GM23338 (cell line): ENCODE data around the gene NAPA. TPM values are rescaled to one million over a fixed set of nuclear protein-coding genes. Genes with fewer than 3 reads are reported as not detected.

ENCODE experiments used
- ATAC-seq: fragments of 200-7000 bp; cut with Tn5 transposase; 3 replicates; pipeline ENCODE4 v1.9.1; 2020
- DNase-seq: peaks from one replicate; pipeline ENCODE4 v3.0.0-alpha.2; 2015; ENCODE audit warnings: low spot score
- H2AFZ ChIP-seq: fragments of 200-600 bp; sonication (generic); 2 replicates; pipeline ENCODE4 v1.8.0; 2016; ENCODE audit warnings: antibody characterized with exemption, mild to moderate bottlenecking, moderate library complexity
- H3F3A ChIP-seq: fragments of 200-600 bp; sonication (generic); replicated peaks from 2 replicates; pipeline ENCODE4 v1.8.0; 2017; ENCODE audit warnings: antibody characterized with exemption, mixed run types, low read depth
- H3K27ac ChIP-seq: fragments of 200-600 bp; sonication (generic); 2 replicates; pipeline ENCODE4 v1.6.1; 2016; ENCODE audit warnings: low read depth
- H3K27me3 ChIP-seq: fragments of 200-600 bp; sonication (generic); 2 replicates; pipeline ENCODE4 v1.8.0; 2016; ENCODE audit warnings: mild to moderate bottlenecking, mixed run types, moderate library complexity; ENCODE audit not compliant: insufficient read depth
- H3K36me3 ChIP-seq: fragments of 200-600 bp; sonication (generic); 2 replicates; pipeline ENCODE4 v1.8.0; 2016; ENCODE audit warnings: mild to moderate bottlenecking; ENCODE audit not compliant: insufficient read depth
- H3K4me1 ChIP-seq: fragments of 200-600 bp; sonication (generic); 2 replicates; pipeline ENCODE4 v1.8.0; 2016; ENCODE audit warnings: mild to moderate bottlenecking, moderate library complexity; ENCODE audit not compliant: insufficient read depth
- H3K4me2 ChIP-seq: fragments of 200-600 bp; sonication (generic); 2 replicates; pipeline ENCODE4 v1.7.1; 2017; ENCODE audit warnings: mixed run types
- H3K4me3 ChIP-seq: fragments of 200-600 bp; sonication (generic); 2 replicates; pipeline ENCODE4 v1.6.1; 2016; ENCODE audit warnings: mixed run types
- H3K79me2 ChIP-seq: fragments of 200-600 bp; sonication (generic); replicated peaks from 2 replicates; pipeline ENCODE4 v1.8.0; 2017; ENCODE audit warnings: mild to moderate bottlenecking; ENCODE audit not compliant: insufficient read depth
- H3K9me2 ChIP-seq: fragments of 200-600 bp; sonication (generic); 2 replicates; pipeline ENCODE4 v1.8.0; 2017; ENCODE audit not compliant: insufficient read depth
- H4K20me1 ChIP-seq: fragments of 200-600 bp; sonication (generic); replicated peaks from 2 replicates; pipeline ENCODE4 v1.8.0; 2017; ENCODE audit warnings: mild to moderate bottlenecking; ENCODE audit not compliant: insufficient read depth
- H3K27ac Mint-ChIP-seq: 2 replicates; pipeline ENCODE4 v1.8.0; 2020; ENCODE audit warnings: inconsistent platforms, mild to moderate bottlenecking, moderate library complexity, mixed read lengths
- H3K27me3 Mint-ChIP-seq: 3 replicates; pipeline ENCODE4 v1.8.0; 2022; ENCODE audit warnings: low read depth, mild to moderate bottlenecking, moderate library complexity, mixed read lengths, inconsistent platforms; ENCODE audit not compliant: insufficient read depth, poor library complexity
- H3K36me3 Mint-ChIP-seq: 3 replicates; pipeline ENCODE4 v1.8.0; 2021; ENCODE audit warnings: low read depth, mild to moderate bottlenecking, inconsistent platforms, moderate library complexity, mixed read lengths
- H3K4me1 Mint-ChIP-seq: 3 replicates; pipeline ENCODE4 v1.8.0; 2020; ENCODE audit warnings: mild to moderate bottlenecking, inconsistent platforms, mixed read lengths
- H3K4me3 Mint-ChIP-seq: 3 replicates; pipeline ENCODE4 v1.8.0; 2021; ENCODE audit warnings: moderate library complexity, mild to moderate bottlenecking, inconsistent platforms, mixed read lengths
- H3K9me3 Mint-ChIP-seq: 3 replicates; pipeline ENCODE4 v1.8.0; 2020; ENCODE audit warnings: moderate library complexity, mild to moderate bottlenecking, inconsistent platforms, mixed read lengths
- CREB1 ChIP-seq: fragments of 250-450 bp; sonication (Bioruptor Pico); IDR thresholded peaks from 2 replicates; pipeline ENCODE4 v1.5.0; 2020; ENCODE audit warnings: low read depth, mild to moderate bottlenecking, moderate library complexity
- CTCF ChIP-seq, 2 experiments: fragments of 200-600 bp in 1 of 2; sonication (generic) in 1 of 2; conservative IDR thresholded peaks; 2 replicates each; pipeline versions ENCODE4 v1.5.1 to v1.6.1; 2016 to 2017; ENCODE audit warnings: antibody characterized with exemption in 2 of 2, low read depth in 2 of 2, mild to moderate bottlenecking in 2 of 2, moderate library complexity in 1 of 2
- ETS1 ChIP-seq: IDR thresholded peaks from 2 replicates; pipeline ENCODE4 v1.6.1; 2016; ENCODE audit warnings: antibody characterized with exemption
- EZH2 ChIP-seq: fragments of 200-600 bp; sonication (generic); IDR thresholded peaks from one replicate; pipeline ENCODE4 v1.8.0; 2017; ENCODE audit warnings: antibody characterized with exemption, mild to moderate bottlenecking, low read depth; ENCODE audit not compliant: unreplicated experiment
- EZH2phosphoT487 ChIP-seq: fragments of 200-600 bp; sonication (generic); IDR thresholded peaks from one replicate; pipeline ENCODE4 v1.8.1; 2018; ENCODE audit warnings: antibody characterized with exemption; ENCODE audit not compliant: unreplicated experiment
- JUNB ChIP-seq: IDR thresholded peaks from one replicate; pipeline ENCODE4 v1.6.1; 2016; ENCODE audit warnings: antibody characterized with exemption; ENCODE audit not compliant: unreplicated experiment
- NANOG ChIP-seq: IDR thresholded peaks from 2 replicates; pipeline ENCODE4 v1.6.1; 2016; ENCODE audit warnings: antibody characterized with exemption, borderline replicate concordance
- POLR2AphosphoS5 ChIP-seq: IDR thresholded peaks from 2 replicates; pipeline ENCODE4 v1.6.1; 2016; ENCODE audit warnings: antibody characterized with exemption, low read depth
- REST ChIP-seq: IDR thresholded peaks from one replicate; pipeline ENCODE4 v1.6.1; 2018; ENCODE audit warnings: antibody characterized with exemption; ENCODE audit not compliant: unreplicated experiment
- STAT1 ChIP-seq: IDR thresholded peaks from one replicate; pipeline ENCODE4 v1.6.1; 2016; ENCODE audit warnings: antibody characterized with exemption; ENCODE audit not compliant: unreplicated experiment
- ZNF114 ChIP-seq: fragments of 250-450 bp; sonication (Bioruptor Pico); IDR thresholded peaks from 2 replicates; pipeline ENCODE4 v1.5.0; 2020; ENCODE audit warnings: mild to moderate bottlenecking, moderate library complexity
- ZNF331 ChIP-seq: fragments of 250-450 bp; sonication (Bioruptor Pico); IDR thresholded peaks from 2 replicates; pipeline ENCODE4 v1.5.0; 2020; ENCODE audit warnings: low read depth, mild to moderate bottlenecking, moderate library complexity
- ZNF462 ChIP-seq: fragments of 250-450 bp; sonication (Bioruptor Pico); IDR thresholded peaks from 2 replicates; pipeline ENCODE4 v1.5.0; 2020; ENCODE audit warnings: mild to moderate bottlenecking, moderate library complexity
- polyA plus RNA-seq: library from polyadenylated mRNA; unstranded; fragments of >200 nt; fragmentation: Nextera tagmentation; extraction: Ambion mirVana; gene quantifications from 2 replicates; pipeline ENCODE4 v1.2.1, GENCODE V29; 2016
- total RNA-seq: library from RNA; depleted of rRNA; stranded (reverse); fragments of >200 nt; shearing (Covaris generic); gene quantifications from 2 replicates; pipeline ENCODE4 v1.2.3, GENCODE V29; 2014

The NAPA gene
- total and polyA plus RNA-seq, 2 experiments from 2014 or later: 52.0 to 72.1 TPM

- DNase-seq: no peak
These were observed 3.7 kb downstream of the NAPA start for GRCh38 chr19:47511128-47511517.

More at GRCh38 chr19:47511128-47511517, 3.7 kb downstream of the NAPA start:
- Mint-ChIP-seq H3K9me3 (no peaks in the 10 kb centered on the region; the same call in 2 of the 3 replicates), H3K4me3 (no peak overlapping the region), H3K27ac (no peak overlapping the region), H3K27me3 (peaks cover 25% of the 10 kb centered on the region), H3K4me1 (peaks cover 25% of the 10 kb centered on the region), H3K36me3 (no peaks in the 10 kb centered on the region)
- H2AFZ ChIP-seq: no peak overlapping the region
- TF ChIP-seq ZNF331 (CRISPR knock-in tag) (no peak), ETS1 (no peak), NANOG (no peak), EZH2phosphoT487 (no peak), REST (no peak), JUNB (no peak), STAT1 (no peak), CTCF (conservative IDR thresholded peaks at IDR 0.05; ENCODE audit: low read depth in 2 of 2) (no peak), ZNF462 (no peak), CREB1 (CRISPR knock-in tag) (no peak), ZNF114 (CRISPR knock-in tag) (no peak), POLR2AphosphoS5 (no peak), EZH2 (no peak)
- H3K4me3 ChIP-seq: no peak overlapping the region
- H3F3A ChIP-seq: no peaks in the 10 kb centered on the region
- H3K27ac ChIP-seq: no peak overlapping the region
- H3K79me2 ChIP-seq: peaks cover 73% of the 10 kb centered on the region
- H3K4me2 ChIP-seq: no peak overlapping the region
- H3K36me3 ChIP-seq: no peaks in the 10 kb centered on the region
- peaks cover 9% of the 10 kb centered on the region for H4K20me1 ChIP-seq
- ATAC-seq: no peak
- peaks cover 6% of the 10 kb centered on the region; the same call in 1 of the 2 replicates for H3K4me1 ChIP-seq
- no peaks in the 10 kb centered on the region for H3K9me2 ChIP-seq
- H3K27me3 ChIP-seq: no peaks in the 10 kb centered on the region
